Upper lobe of left lung (tissue), 4 donors: Measurements from ENCODE around the gene PIM3.

ENCODE experiments used
- CTCF ChIP-seq, 6 experiments: fragments of 450-650 bp in 4 of 6; fragments of 200-600 bp in 2 of 6; sonication (generic) in 2 of 6; IDR thresholded peaks; one replicate each; pipeline ENCODE4 v1.5.1; 2016 to 2019; ENCODE audit warnings: antibody characterized with exemption in 6 of 6
- POLR2A ChIP-seq, 4 donors: fragments of 450-650 bp; IDR thresholded peaks; one replicate each; pipeline ENCODE4 v1.5.1; 2016 to 2017; ENCODE audit warnings: antibody characterized with exemption in 4 of 4, mild to moderate bottlenecking in 2 of 4

- TF ChIP-seq CTCF (IDR thresholded peaks at IDR 0.05): no peak
- TF ChIP-seq POLR2A (IDR thresholded peaks at IDR 0.05): no peak
Measured at GRCh38 chr22:49916831-49917230, 43.7 kb upstream of the PIM3 start.
